OCI-LY3 (cell line): ENCODE data around the gene ABHD12.

Source experiments
- H2AFZ ChIP-seq: fragments of 200-600, 300-600 bp; shearing (Covaris generic); 2 replicates; pipeline ENCODE4 v1.6.0; 2014; ENCODE audit warnings: antibody characterized with exemption, low read depth, low read length
- H3K27ac ChIP-seq: fragments of 200-600, 300-600 bp; sonication (generic); 2 replicates; pipeline ENCODE4 v1.5.1; 2014; ENCODE audit warnings: mild to moderate bottlenecking, low read length, moderate library complexity, mixed read lengths
- H3K27me3 ChIP-seq: fragments of 200-600, 300-600 bp; sonication (generic); 2 replicates; pipeline ENCODE4 v1.6.1; 2014; ENCODE audit warnings: low read depth, low read length, mixed read lengths
- H3K36me3 ChIP-seq: fragments of 200-600, 300-600 bp; sonication (generic); replicated peaks from 2 replicates; pipeline ENCODE3; 2014; ENCODE audit warnings: low read depth, low read length, mixed read lengths
- H3K4me1 ChIP-seq: fragments of 300-600, 200-600 bp; sonication (generic); 2 replicates; pipeline ENCODE4 v1.6.1; 2014; ENCODE audit warnings: low read length, mixed read lengths
- H3K4me2 ChIP-seq: fragments of 200-600, 300-600 bp; sonication (generic); 2 replicates; pipeline ENCODE4 v1.6.1; 2014; ENCODE audit warnings: low read length, mixed read lengths
- H3K4me3 ChIP-seq: fragments of 300-600, 200-600 bp; sonication (generic); 2 replicates; pipeline ENCODE4 v1.5.1; 2014; ENCODE audit warnings: antibody characterized with exemption, mild to moderate bottlenecking, low read length, moderate library complexity
- H3K79me2 ChIP-seq: fragments of 300-600, 200-600 bp; shearing (Covaris generic); 2 replicates; pipeline ENCODE4 v1.6.1; 2014; ENCODE audit warnings: mild to moderate bottlenecking, low read length, mixed read lengths
- H3K9ac ChIP-seq: fragments of 300-600, 200-600 bp; shearing (Covaris generic); 2 replicates; pipeline ENCODE4 v1.6.0; 2014; ENCODE audit warnings: mild to moderate bottlenecking, low read length, moderate library complexity
- H3K9me3 ChIP-seq: fragments of 200-600, 300-600 bp; shearing (Covaris generic); 2 replicates; pipeline ENCODE4 v1.6.1; 2014; ENCODE audit warnings: low read length, mixed read lengths; ENCODE audit not compliant: insufficient read depth
- H4K20me1 ChIP-seq: fragments of 200-600, 300-600 bp; sonication (generic); 2 replicates; pipeline ENCODE4 v1.6.1; 2016; ENCODE audit warnings: low read length, mixed read lengths; ENCODE audit not compliant: insufficient read depth
- EZH2phosphoT487 ChIP-seq: fragments of 200-600 bp; shearing (Covaris generic); IDR thresholded peaks from 2 replicates; pipeline ENCODE4 v1.6.1; 2018; ENCODE audit warnings: antibody characterized with exemption, mixed run types, low read depth
- TF ChIP-seq, protein P1 (sequence below): fragments of 200-600, 300-600 bp; sonication (generic); IDR thresholded peaks from 2 replicates; pipeline ENCODE4 v1.5.1; 2014; ENCODE audit warnings: antibody characterized with exemption, low read length, low read depth

The ABHD12 gene

DNA sequence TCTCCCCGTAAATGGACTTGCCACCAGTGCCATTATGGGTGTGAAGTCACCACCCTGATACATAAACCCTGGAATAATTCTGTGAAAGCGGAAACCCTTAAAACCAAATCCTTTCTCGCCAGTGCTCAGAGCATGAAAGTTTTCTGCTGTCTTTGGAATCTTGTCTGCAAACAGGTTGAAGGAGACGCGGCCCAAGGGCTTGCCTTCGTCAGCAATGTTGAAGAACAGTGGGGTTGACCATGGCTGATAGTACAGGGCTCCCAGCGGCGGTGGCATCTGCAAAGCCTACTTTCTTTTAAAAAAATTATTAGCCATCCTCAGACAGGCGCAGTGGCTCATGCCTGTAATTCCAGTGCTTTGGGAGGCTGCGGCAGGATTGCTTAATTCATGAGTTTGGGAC is 22.1 kb downstream of the ABHD12 start:
- H3K4me3 ChIP-seq, result no peak overlapping the region
- no peaks in the 10 kb centered on the region for H3K27me3 ChIP-seq
- H3K79me2 ChIP-seq, result peaks cover 31% of the 10 kb centered on the region
- no peak overlapping the region for H3K4me2 ChIP-seq
- H3K4me1 ChIP-seq, result no peaks in the 10 kb centered on the region
- H3K9ac ChIP-seq, result no peak overlapping the region
- no peak overlapping the region for H3K27ac ChIP-seq
- peaks cover 7% of the 10 kb centered on the region; the same call in 1 of the 2 replicates for H4K20me1 ChIP-seq
- no peak for TF ChIP-seq EZH2phosphoT487
- TF ChIP-seq, protein P1, sequence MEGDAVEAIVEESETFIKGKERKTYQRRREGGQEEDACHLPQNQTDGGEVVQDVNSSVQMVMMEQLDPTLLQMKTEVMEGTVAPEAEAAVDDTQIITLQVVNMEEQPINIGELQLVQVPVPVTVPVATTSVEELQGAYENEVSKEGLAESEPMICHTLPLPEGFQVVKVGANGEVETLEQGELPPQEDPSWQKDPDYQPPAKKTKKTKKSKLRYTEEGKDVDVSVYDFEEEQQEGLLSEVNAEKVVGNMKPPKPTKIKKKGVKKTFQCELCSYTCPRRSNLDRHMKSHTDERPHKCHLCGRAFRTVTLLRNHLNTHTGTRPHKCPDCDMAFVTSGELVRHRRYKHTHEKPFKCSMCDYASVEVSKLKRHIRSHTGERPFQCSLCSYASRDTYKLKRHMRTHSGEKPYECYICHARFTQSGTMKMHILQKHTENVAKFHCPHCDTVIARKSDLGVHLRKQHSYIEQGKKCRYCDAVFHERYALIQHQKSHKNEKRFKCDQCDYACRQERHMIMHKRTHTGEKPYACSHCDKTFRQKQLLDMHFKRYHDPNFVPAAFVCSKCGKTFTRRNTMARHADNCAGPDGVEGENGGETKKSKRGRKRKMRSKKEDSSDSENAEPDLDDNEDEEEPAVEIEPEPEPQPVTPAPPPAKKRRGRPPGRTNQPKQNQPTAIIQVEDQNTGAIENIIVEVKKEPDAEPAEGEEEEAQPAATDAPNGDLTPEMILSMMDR, result no peak
- H2AFZ ChIP-seq, result no peak overlapping the region
- H3K9me3 ChIP-seq, result no peaks in the 10 kb centered on the region
- peaks cover 7% of the 10 kb centered on the region for H3K36me3 ChIP-seq

DNA sequence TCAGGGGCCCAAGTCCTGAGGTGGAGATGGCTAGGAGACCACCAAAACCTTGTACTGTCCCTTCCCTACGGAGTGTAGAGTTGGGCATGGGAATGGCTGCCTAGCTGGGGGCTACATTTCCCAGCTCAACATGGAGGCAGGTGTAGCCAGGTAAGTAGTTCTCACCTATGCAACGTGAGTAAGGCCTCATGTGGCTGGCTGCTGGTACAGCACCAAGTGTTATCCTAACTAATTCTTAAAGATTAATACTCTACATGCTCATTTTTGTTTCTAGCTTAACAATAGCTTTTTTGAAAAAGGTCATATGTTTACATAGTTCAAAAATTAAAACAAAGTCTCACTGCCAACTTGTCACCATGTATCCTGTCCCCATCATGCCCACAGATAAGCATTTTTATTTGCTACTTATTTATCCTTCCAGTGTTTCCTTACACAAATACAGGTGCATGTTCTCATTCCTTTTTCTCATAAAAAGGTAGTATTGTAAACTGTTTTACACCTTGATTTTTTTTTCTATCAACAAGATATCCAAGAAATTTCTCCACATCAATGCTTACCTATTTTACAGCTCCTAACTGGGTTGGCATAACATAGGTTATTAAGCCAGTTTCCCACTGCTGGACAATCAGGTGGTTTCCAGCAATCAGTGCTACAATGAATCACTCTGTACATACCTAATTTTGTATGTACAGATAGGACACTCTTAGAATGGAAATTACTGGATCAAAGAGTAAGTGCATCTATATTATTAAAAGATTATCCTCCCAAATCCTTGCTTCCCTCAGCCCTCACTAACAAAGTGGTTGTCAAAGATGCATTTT is 25.5 kb downstream of the ABHD12 start:
- Histone ChIP-seq H3K27me3 (no peaks in the 10 kb centered on the region), H3K4me3 (no peak overlapping the region), H3K36me3 (peaks cover 4% of the 10 kb centered on the region), H3K79me2 (peaks cover 23% of the 10 kb centered on the region), H3K9me3 (no peaks in the 10 kb centered on the region), H3K9ac (no peak overlapping the region), H3K4me1 (no peaks in the 10 kb centered on the region), H4K20me1 (peaks cover 8% of the 10 kb centered on the region; the same call in 1 of the 2 replicates), H3K4me2 (no peak overlapping the region), H2AFZ (no peak overlapping the region), H3K27ac (no peak overlapping the region)
- no peak for TF ChIP-seq EZH2phosphoT487
- TF ChIP-seq, protein P1, result no peak

DNA sequence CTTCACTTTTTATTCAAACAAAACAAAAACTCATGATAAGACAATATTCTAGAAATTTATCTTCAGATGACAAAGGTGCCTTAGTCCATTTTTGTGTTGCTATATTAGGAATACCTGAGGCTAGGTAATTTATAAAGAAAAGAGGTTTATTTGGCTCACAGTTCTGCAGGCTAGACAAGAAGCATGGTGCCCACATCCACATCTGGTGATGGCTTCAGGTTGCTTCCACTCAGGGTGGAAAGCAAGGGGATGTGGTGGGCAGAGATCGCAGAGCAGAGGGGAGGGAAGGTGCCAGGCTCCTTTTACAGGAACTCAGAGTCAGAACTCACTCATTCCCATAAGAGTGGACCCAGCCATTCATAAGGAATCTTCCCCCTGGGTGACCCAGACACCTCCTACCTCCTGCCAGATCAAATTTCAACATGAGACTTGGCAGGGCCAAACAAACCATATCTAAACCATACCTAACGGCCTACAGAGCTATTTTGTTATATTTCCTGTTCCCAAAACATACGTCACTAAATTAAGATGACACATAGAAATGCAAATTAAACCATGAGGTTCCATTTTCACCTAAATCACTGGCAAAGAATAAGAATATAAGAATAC is 26.4 kb downstream of the ABHD12 start:
- Histone ChIP-seq H3K9me3 (no peaks in the 10 kb centered on the region), H3K36me3 (peaks cover 4% of the 10 kb centered on the region), H3K9ac (no peak overlapping the region), H3K27ac (no peak overlapping the region), H3K4me3 (no peak overlapping the region), H3K4me2 (no peak overlapping the region), H2AFZ (no peak overlapping the region), H4K20me1 (peaks cover 8% of the 10 kb centered on the region; the same call in 1 of the 2 replicates), H3K27me3 (no peaks in the 10 kb centered on the region), H3K79me2 (peaks cover 17% of the 10 kb centered on the region), H3K4me1 (no peaks in the 10 kb centered on the region)
- no peak for TF ChIP-seq EZH2phosphoT487

DNA sequence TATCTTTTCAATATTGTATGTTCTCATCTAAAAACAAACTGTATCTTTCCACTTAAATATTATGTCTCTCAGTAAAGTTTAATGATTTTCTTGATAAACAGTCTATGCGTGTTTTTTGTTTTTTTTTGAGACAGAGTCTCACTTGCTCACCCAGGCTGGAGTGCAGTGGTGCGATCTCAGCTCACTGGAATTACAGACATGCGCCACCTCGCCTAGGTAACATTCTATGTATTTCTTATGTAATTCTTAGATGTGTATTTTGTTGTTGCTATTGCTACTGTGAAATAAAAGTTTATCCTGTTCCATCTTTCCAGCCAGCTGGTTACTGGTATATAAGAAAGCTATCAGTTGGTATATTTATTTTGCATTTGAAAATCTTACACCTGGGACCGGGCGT is 29.4 kb downstream of the ABHD12 start:
- Histone ChIP-seq H3K9me3 (no peaks in the 10 kb centered on the region), H3K27me3 (no peaks in the 10 kb centered on the region), H2AFZ (no peak overlapping the region), H3K4me3 (no peak overlapping the region), H3K4me1 (no peaks in the 10 kb centered on the region), H3K9ac (no peak overlapping the region), H4K20me1 (peaks cover 13% of the 10 kb centered on the region; the same call in 1 of the 2 replicates), H3K36me3 (peaks cover 4% of the 10 kb centered on the region), H3K27ac (no peak overlapping the region), H3K79me2 (peaks cover 27% of the 10 kb centered on the region), H3K4me2 (no peak overlapping the region)
- TF ChIP-seq EZH2phosphoT487, result no peak
- TF ChIP-seq, protein P1, result no peak
